GM12891 (cell line): Measurements from ENCODE around the gene SAE1.

Experiments
- POLR2A ChIP-seq: IDR thresholded peaks from 2 replicates; pipeline ENCODE4 v1.6.1; 2011; ENCODE audit warnings: low read depth, low read length, control low read depth
- POLR2AphosphoS5 ChIP-seq: IDR thresholded peaks from 2 replicates; pipeline ENCODE4 v1.6.1; 2011; ENCODE audit warnings: low read depth, low read length, control low read depth
- POU2F2 ChIP-seq: IDR thresholded peaks from 2 replicates; pipeline ENCODE4 v1.6.1; 2011; ENCODE audit warnings: low read depth, mild to moderate bottlenecking, control low read depth, low read length, moderate library complexity

GRCh38 chr19:47172666-47173455 lies 42.2 kb downstream of the SAE1 start:
- no peak for TF ChIP-seq POLR2A
- TF ChIP-seq POLR2AphosphoS5, result no peak
- TF ChIP-seq POU2F2, result no peak
